Measurements from ENCODE around the gene ICAM1.

ICAM1 gene

DNA sequence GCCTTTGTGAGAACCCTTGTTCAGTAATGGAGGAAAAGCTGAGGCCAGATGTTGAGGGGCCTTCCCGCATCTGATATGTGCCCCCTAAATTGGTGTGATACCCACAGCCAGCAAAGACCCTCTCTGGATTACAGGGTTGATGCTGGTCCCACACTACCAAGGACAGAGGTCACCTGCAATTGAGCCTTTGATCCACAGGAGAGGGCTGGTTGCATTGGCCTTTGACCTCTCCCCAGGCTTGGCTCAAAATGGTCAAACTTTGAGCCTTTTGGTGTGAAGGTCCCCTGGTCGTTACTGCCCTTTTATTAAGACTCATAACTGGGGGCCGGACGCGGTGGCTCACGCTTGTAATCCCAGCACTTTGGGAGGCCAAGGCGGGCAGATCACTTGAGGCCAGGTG is 27.3 kb upstream of the ICAM1 start:
- DNase-seq (ENCODE audit: low read depth): no peak

DNA sequence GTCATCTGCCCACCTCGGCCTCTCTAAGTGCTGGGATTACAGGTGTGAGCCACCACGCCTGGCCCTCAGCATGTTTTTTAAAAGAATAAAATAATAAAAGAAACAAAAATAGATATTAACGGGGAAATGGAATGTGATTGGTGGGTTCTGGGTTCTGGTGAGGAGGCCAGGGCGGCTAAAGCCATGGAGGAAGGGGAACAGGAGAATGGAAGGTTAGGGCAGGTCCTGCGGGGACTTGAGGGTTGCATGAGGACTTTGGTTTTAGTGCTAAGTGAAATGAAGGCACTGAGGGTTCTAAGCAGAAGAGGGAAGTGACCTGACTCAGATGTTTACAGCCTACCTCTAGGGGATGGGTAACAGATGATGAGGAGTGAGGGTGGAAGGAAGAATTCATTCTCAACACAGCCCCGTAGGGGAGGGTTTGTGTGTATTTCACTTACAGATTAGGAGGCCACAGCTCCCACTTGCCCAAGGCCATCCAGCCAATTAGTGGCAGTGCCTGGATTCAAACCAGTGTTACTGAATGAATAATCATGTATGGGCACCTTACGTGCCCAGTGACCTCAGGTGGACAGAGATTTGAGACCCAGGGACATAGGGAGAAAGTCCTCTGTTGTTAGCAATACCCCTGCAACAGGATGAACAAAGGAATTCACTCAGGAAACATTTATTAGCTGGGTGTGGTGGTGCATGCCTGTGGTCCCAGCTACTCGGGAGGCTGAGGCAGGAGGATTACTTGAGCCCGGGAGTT is 25.6 kb upstream of the ICAM1 start:
- DNase-seq (ENCODE audit: low read depth): no peak

DNA sequence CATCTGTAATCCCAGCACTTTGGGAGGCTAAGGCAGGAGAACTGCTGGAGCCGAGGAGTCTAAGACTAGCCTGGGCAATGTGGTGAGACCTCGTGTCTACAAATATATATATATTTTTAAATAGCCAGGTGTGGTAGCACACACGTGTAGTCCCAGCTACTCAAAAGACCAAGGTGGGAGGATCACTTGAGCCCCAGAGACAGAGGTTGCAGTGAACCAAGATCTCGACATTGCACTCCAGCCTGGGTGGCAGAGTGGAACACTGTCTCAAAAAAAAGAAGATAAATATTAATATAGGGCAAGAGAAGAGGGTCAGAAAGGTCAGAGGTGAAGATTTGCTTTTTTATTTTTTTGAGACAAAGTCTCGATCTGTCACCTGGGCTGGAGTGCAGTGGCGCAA is 24.4 kb upstream of the ICAM1 start:
- DNase-seq (ENCODE audit: low read depth): no peak

DNA sequence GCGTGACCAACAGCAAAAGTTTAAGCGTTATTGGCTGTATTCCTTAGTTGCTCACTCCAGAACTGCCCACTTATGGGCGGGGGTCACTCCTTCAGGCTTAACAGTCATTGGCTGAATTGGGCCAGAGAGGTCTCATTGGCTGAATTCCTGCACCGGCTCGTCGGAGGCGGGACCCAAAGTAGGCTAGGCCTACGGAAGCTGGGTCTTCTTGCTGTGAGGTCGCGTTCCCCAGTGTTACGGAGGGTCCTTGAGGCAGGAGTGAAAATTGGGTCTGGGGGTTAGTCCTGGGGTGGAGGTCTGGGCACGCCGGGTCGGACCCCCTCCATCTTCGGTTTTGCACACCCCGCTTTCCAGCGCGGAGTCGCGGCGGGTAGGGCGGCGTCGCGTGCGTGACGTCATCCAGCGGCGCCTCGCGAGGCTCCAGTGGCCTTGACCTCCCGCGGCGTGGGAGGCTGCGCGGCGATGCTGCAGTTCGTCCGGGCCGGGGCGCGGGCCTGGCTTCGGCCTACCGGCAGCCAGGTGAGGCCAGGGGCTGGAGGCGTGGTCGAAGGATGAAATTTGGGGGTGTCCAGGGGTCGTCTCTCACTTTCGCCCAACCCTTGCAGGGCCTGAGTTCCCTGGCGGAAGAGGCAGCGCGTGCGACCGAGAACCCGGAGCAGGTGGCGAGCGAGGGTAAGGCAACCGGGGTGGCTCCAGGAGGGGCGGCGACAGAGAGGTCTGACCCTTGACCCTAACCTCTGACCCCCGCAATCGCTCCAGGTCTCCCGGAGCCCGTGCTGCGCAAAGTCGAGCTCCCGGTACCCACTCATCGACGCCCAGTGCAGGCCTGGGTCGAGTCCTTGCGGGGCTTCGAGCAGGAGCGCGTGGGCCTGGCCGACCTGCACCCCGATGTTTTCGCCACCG is 18.9 kb upstream of the ICAM1 start, which contains the start of gene MRPL4:
TSS of gene MRPL4 (plus strand) at position 423 of the 903 bp plus-strand sequence. CDS start at position 463, 40 bp downstream.
- DNase-seq (ENCODE audit: low read depth): peak; percentile 89

DNA sequence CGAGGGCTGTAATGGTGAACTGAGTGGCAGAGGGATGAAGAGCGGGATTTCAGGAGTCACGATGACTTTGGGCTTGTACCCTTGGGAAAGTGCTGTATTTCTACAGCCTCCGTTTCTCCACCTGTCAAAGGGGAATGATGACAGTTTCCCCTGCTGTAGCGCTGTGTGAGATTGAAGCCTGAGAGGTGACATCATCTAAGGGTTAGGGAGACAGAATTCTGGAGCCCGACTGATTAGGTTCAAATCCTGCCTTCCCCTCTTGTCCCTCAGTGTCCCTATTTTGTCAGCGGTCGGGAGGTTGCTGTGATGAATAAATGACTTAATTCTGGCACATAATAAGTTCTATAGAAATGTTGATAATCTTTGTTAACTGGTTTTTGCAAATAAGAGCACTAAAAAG is 18.2 kb upstream of the ICAM1 start:
- no peak for DNase-seq (ENCODE audit: low read depth)

DNA sequence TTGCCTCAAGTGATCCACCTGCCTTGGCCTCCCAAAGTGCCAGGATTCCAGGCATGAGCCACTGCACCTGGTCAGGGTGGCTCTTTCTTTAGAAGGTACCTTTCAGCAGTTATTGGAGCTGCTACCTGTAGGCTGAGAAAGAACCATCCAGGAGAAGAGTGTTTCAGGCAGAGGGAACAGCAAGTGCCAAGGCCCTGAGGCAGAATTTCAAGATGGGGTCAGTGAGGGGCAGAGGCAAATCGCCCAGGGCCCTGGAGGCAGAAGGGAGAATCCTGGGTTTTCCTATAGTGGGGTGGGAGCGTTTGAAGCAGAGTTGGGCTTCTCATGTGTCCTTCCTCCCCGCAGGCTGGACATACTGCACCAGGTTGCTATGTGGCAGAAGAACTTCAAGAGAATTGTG is 16.7 kb upstream of the ICAM1 start:
- DNase-seq (ENCODE audit: low read depth): no peak

DNA sequence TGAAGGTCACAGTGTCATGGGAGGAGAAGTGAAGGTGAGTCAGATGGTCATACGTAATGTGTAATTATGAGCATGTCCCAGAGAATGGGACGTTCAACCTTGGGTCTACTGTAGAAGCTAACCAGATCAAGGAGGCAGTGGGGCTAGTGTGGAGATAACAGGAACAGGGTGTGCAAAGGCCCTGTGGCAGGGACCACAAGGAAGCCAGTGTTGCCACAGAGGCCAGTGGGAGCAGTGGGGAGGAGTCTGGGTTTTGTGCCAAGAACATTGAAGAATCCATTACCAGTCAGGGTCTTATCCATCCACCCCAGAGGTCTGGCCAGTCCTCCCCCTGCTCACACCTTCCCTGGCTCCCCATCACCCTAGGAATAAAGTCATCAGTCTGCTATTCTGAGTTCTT is 15.6 kb upstream of the ICAM1 start:
- DNase-seq (ENCODE audit: low read depth): no peak

DNA sequence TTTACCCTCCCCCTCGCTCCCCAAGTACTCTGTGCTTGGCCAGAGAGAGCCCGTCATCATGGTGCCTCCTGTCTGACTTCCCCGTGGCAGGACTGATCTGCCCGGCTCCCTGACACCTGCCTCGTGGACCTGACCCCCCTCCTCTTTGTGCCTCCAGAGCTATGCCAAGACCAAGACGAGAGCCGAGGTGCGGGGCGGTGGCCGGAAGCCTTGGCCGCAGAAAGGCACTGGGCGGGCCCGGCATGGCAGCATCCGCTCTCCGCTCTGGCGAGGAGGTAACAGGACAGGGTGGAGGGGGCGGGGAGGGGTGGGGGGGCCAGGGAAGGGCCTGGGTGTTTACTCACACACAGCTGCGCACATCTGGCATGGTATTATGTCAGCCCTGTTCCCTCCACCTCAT is 14.4 kb upstream of the ICAM1 start:
- DNase-seq (ENCODE audit: low read depth): no peak

DNA sequence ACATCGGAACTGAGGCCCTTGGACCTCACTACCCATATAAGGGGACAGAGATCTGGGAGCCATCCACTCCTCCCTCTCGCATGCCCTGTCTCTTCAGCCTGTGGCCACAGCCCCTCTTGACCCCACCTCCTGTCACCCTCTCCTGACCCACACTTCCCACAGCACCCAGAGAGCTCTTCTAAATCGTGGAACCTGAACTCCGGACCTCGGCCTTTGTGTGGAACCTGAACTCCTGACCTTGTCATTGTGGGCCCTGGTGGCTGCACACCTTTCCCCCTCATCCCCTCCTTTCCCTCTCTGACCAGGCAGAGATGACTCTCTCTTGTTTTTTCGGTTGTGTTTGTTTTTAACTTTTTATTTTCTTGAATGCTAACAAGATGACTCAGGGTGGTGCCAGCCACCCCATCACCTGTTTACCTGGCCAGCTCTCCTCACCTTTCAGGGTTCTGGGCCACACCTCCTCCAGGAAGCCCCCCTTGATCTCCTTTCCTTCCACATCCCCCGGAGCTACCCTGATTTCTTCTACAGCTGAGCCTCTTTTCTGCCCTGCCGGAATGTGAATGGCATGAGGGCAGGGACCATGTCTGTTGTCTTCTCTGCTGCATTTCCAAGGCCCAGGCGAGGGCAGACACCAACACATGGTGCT is 13.8 kb upstream of the ICAM1 start:
- no peak for DNase-seq (ENCODE audit: low read depth)

DNA sequence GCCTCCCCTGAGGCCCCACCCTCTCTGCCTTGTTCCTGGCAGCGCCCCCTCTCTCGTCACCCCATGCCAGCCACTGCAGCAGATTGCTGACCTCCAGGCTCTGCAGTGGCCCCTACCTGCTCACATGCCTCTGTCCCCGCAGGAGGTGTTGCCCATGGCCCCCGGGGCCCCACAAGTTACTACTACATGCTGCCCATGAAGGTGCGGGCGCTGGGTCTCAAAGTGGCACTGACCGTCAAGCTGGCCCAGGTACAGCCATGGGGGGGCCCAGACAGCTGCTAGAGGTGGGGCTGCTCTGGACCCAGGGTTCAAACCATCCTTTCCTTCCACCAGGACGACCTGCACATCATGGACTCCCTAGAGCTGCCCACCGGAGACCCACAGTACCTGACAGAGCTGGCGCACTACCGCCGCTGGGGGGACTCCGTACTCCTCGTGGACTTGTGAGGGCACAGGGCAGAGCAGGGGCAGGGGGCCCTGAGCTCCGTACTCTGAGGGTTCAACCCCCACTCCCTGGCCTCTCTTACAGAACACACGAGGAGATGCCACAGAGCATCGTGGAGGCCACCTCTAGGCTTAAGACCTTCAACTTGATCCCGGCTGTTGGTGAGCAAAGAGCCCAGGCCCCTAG is 12.7 kb upstream of the ICAM1 start:
- no peak for DNase-seq (ENCODE audit: low read depth)

DNA sequence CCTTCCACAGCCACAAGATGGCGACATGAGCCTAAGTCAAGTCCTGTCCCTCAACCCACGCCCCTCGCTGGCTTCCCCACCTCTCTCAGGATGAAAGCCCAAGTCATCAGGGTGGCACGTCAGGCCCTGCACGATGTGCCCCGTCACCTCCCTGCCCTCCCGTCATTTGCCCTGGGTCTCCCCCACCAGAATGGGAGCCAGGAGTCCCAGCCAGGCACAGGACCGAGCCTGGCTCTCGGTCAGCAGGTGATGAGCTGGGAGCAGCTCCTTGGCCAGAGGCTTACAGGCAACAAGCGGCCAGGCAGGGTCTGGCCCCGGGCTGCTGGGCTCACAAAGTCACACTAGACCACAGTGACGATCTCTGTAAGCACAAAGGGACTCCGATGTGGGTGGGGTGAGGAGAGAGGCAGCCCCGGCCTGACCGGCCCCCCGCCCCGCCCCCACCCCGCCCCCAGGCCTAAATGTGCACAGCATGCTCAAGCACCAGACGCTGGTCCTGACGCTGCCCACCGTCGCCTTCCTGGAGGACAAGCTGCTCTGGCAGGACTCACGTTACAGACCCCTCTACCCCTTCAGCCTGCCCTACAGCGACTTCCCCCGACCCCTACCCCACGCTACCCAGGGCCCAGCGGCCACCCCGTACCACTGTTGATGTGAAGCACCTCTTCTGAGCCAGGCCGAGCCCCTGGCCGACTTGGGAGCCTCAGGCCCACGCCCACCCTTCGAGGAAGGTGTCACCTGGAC is 11.6 kb upstream of the ICAM1 start:
- DNase-seq (ENCODE audit: low read depth): peak; percentile 76

DNA sequence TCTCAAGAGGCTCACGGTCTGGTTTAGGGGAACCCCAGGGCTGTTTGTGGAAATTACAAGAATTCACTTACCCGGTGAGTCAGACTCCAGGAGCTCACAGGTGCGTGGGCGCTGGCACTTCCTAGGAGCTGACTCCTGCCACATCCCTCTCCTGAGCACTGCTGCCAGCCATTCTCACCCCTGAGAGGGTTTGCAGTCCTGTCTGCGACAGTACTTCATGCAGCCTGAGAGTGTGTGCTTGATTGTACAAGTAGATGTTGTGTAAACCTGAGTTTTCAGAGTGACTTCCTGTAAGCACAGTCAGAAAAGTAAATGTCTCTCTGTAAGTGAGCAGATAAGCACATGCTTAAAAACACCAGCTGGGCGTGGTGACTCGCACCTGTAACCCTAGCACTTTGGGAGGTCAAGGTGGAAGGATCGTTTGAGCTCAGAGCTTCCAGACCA is 10.8 kb upstream of the ICAM1 start:
- DNase-seq (ENCODE audit: low read depth): no peak

DNA sequence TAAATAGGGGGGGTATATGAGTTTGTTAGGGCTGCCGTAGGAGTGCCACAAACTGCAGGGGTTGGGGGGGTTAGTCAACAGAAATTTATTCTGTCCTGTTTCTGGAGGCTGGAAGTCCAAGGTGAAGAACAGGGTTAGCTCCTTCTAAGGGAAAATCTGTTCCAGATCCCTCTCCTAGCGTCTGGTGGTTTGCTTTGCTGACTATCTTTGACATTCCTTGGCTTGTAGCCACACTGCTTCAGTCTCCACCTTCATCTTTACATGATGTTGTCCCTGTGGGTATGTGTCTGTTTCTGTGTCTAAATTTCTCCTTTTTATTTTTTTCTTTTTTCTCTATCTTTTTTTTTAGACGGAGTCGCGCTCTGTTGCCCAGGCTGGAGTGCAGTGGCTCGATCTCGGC is 8.1 kb upstream of the ICAM1 start:
- no peak for DNase-seq (ENCODE audit: low read depth)

DNA sequence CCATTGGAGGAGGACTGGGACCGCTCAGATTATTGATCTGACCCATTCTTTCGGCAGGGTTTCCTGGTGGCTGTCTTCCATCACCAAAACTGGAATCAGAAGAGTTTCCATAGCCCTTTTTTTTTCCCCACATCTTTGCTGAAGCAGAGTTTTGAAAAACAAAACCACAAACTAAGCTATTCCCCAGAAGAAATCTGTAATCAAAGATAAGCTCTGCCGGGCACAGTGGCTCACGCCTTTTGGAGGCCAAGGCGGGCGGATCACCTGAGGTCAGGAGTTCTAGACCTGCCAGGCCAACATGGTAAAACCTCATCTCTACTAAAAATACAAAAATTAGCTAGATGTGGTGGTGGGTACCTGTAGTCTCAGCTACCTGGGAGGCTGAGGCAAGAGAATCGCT is 4.2 kb upstream of the ICAM1 start:
- DNase-seq (ENCODE audit: low read depth): no peak

DNA sequence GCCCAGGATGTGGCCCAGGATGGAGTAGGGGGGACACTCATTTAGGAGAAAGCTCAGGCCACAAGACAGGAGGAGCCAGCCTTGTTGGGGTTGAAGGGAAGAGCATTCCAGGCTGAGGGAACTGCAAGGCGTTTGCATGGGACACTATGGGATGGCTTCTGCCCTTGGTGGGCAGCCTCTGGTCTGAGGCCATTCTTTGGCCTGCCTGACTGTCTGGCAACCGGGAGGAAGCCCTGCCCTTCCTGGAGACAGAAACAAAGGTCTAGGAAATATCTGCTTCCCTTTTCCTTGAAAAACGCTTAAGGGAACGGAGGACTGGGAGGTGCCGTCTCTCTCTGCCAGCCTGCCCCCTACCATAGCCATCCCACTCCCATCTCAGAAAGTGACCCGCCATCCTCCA is 2.8 kb upstream of the ICAM1 start:
- DNase-seq (ENCODE audit: low read depth): no peak

DNA sequence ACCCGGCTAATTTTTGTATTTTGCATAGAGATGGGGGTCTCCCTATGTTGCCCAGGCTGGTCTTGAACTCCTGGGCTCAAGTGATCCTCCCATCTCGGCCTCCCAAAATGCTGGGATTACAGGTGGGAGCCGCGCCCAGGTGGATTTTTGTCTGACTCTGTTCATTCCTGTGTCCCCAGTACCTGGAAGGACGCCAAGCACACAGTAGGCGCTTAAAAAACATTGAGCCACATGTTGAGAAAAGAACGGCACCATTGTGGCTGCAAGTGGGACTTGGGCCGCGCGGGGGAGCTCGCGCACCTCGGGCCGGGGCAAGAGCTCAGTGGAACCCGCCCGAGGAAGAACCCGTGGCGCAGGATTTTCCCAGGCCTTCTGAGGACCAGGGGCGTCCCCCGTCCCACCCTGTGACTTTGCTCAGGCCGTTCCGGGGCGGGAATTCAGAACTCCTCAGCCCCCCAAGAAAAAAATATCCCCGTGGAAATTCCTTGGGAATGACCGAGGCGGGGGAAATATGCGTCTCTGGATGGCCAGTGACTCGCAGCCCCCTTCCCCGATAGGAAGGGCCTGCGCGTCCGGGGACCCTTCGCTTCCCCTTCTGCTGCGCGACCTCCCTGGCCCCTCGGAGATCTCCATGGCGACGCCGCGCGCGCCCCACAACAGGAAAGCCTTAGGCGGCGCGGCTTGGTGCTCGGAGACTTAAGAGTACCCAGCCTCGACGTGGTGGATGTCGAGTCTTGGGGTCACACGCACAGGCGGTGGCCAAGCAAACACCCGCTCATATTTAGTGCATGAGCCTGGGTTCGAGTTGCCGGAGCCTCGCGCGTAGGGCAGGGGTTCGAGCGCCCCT is 1.4 kb upstream of the ICAM1 start:
- peak; percentile 87 for DNase-seq (ENCODE audit: low read depth)

DNA sequence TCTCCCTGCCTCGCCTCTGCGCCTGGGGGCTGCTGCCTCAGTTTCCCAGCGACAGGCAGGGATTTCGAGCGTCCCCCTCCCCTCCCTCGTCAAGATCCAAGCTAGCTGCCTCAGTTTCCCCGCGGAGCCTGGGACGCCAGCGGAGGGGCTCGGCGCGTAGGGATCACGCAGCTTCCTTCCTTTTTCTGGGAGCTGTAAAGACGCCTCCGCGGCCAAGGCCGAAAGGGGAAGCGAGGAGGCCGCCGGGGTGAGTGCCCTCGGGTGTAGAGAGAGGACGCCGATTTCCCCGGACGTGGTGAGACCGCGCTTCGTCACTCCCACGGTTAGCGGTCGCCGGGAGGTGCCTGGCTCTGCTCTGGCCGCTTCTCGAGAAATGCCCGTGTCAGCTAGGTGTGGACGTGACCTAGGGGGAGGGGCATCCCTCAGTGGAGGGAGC is 722 bp upstream of the ICAM1 start:
- DNase-seq (ENCODE audit: low read depth): peak; percentile 48

DNA sequence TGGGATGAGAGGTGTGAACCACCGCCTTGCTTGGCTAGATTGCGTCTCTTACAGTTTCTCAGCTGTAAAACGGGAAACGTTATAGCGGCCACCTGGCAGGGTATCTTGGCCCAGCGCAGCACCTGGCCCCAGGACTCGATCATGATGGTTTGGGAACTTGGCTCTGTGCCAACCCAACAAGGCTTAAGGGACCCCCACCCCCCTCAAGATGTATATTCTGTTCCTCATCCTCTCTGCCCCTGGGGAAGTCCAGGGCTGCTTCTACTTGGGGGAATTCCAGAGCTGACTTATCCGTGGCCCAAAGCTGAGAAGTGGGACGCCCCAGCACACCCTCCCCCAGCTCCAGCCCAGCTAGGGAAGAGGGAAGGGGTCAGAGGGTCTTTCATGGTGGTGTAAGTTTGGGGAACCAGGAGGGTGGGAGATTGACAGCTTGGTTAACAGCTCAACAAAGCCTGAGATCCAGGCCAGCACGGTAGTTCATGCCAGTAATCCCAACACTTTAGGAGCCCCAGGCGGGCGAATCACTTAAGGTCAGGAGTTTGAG is 695 bp downstream of the ICAM1 start:
- no peak for DNase-seq (ENCODE audit: low read depth)

DNA sequence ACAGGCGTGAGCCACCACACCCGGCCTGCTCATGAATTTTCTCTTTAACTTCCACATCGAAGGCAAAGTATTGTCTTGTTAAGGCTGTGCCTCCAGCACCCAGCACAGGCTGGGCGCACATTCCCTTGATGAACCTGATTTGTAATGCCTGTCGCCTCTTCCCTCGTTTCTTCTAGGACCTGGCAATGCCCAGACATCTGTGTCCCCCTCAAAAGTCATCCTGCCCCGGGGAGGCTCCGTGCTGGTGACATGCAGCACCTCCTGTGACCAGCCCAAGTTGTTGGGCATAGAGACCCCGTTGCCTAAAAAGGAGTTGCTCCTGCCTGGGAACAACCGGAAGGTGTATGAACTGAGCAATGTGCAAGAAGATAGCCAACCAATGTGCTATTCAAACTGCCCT is 3.7 kb downstream of the ICAM1 start:
- DNase-seq (ENCODE audit: low read depth): no peak
